GM19372 (cell line): Measurements from ENCODE around the gene KRT34.
"Not testable (repeated sequence)": the region's sequence is repeated elsewhere in the genome, so short reads cannot be mapped to it uniquely, and the experiment has no call there.

Source experiments
- ATAC-seq: cut with Tn5 transposase; IDR thresholded peaks from one replicate; pipeline ENCODE4 v1.9.1; 2021; ENCODE audit warnings: mild to moderate bottlenecking, low read depth, moderate library complexity; ENCODE audit not compliant: unreplicated experiment

KRT34 gene

GRCh38 chr17:41381943-41382342 lies at the start of gene KRT34:
KRT34 (minus strand) TSS chr17:41382306; CDS start chr17:41382246, 60 bp downstream.
- not testable (repeated sequence) for ATAC-seq

DNA sequence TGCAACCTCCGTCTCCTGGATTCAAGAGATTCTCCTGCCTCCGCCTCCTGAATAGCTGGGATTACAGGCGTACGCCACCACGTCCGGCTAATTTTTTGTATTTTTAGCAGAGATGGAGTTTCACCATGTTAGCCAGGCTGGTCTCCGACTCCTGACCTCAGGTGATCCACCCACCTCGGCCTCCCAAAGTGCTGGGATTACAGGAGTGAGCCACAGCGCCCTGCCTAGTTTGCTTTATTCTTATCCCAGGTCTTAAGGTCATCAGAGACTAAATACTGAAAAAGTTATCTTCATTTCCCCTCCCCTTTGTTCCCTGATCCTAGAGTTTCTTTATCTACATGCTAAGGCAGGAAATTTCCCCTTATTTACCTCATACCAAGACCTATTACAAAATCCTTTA lies 48.3 kb upstream of the KRT34 start:
- ATAC-seq: not testable (repeated sequence)

DNA sequence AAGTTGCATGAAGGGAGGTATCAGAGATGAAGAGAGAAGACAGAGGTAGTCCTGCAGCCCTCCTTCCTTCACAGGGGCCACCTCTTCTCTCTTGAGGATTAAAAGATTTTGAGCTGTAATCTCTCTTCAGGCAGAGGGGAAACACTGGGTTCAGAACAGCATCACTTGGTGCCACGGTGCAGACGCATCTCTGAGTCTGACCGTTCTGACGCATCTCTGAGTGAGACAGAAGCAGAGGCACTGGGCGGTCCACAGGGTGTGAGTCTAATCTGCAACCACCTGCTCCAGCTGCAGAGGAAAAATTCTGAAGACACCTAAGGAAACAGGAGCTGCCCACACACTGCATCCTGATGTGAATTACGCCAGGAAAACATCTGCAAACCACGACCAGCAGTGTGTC lies 47.6 kb upstream of the KRT34 start:
- ATAC-seq: no peak

- ATAC-seq: no peak
Measured at GRCh38 chr17:41428591-41429291, 46.6 kb upstream of the KRT34 start.

DNA sequence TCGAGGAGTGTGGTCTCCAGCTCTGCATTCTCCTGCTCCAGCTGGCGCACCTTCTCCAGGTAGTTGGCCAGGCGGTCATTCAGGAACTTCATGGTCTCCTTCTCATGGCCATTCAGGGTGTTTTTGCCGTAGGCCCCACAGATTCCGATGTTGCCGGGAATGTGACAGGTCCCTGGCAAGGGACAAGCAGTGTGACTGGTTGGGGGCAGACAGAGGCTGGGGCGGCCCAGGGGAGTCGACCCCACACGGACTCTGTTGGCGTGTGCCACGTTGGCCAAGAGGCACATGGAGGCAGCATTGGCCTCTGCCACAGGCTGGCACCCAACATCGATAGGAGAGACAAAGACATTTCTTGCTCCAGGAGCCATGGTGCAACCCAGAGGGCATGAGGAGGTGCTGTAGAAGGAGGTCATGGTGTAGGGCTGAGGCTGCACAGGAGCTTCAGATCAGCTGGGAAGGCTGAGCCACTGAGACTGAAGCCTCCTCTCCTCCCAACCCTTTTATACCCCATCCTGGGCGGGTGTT lies 42.1 kb upstream of the KRT34 start, which contains the start of gene KRT37:
Gene KRT37, minus strand, starts transcription at position 475 of the 525 bp plus-strand sequence. Its CDS starts 62 bp downstream, at position 413.
- no peak for ATAC-seq

- not testable (repeated sequence) for ATAC-seq
Measured at GRCh38 chr17:41422586-41422985, 40.5 kb upstream of the KRT34 start.

GRCh38 chr17:41421617-41422016 lies 39.5 kb upstream of the KRT34 start:
- no peak for ATAC-seq

DNA sequence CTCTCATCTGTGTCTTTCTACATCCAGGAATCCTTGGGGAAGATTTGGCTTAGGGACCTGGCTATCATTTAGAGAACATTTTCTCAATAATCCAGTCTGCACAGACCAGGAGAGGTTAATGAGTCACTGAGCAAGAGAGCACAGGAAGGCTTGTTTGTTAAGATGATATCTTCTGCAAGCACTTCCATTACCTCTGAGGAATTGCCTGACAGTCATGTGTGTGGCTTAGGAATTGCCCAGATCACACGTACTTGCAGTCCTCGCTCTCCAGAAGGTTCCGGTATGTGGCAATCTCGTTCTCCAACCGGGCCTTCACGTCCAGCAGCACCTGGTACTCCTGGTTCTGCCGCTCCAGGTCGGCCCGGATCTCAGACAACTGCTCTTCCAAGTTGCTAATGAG lies 39.0 kb upstream of the KRT34 start:
- no peak for ATAC-seq

- ATAC-seq: no peak
Measured at GRCh38 chr17:41420134-41420533, 38.0 kb upstream of the KRT34 start.

DNA sequence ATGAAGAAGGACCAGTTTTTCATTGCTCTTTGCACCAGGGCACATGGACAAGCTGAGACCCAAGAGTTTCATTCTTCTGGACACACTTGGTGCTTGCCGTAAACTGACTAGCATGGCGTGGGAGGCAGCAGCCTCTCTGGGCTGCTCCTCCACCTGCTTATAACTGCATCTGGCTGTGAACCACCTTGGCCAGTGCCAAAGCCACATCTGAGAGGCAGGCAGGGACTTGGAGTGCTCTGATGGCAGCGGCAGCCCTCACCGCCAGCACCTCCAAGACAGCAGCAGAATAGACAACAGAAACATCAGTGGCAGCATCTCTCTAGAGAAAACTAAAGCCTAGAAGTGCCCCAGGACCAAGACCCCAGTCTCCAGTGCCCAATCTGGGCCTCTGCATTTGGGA lies 37.6 kb upstream of the KRT34 start:
- no peak for ATAC-seq

DNA sequence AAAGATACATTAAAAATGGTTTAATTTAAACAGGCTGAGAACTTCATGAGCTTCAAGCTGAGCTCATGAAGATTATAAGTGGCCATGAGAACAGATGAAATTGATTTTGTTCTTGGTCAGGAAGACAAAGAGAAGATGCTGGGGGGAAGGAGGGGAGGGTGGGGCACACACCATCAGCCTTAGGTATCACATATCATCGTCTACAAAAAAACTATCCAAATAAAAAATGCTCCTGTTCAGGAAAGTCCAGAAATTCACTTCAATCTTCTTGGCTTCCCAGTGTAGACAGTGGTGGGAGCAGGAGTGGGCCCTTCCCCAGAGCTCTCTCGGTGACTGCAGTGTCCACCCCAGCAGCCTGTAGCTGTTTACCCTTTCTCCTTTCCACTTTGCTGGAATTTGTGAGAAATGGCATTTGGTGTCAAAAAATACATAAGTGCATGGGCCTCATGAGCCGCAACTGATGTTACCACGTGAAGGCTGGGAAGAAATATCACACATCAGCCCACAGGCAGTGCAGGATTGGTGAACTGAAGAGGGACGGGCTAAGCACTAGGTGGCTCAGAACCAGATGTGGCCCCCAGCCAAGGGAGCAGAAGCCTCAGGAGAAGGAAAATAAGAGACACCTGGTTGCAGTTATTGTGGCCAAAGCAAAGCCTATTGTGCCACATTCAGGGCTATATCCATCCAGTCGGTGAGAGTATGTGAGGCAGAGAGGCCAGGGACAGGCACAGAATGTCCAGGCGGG lies 36.2 kb upstream of the KRT34 start:
- no peak for ATAC-seq

DNA sequence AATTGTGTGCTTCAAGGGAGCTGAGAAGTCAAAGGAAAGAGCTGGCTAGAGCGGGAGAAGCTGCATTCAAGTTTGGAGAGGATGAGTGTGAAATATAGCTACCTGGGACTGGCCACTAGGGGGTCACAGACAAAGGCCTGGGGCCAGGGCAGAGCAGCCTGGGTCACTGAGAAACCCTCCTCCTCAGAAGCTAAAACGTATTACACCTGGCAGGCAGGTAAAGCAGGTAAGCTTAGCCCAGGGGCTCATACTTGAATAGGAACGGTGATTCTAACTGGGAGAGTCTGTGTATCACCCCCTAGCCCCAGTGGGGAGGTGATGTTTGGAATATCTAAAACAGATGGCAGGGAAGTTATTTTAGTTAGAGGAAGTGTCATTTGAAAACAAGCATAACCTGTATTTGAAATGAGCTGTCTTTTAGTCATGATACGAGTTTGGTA lies 35.5 kb upstream of the KRT34 start:
- no peak for ATAC-seq

DNA sequence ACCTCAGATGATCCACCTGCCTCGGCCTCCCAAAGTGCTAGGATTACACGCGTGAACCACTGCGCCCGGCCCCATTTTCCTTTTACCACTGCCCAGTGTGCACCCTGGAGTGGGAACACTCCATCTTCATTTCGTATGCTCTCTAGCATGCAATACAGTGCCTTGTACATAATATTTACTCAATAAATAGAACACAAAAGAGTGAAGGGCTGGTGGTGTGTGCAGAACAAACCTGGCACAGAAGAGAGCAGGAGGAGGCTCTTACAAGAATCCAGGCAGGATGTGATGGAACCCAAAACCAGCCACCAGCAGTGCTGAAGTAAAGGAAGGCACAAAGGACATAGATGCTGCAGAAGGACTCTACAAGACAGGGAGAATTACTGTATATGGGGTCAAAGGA lies 35.0 kb upstream of the KRT34 start:
- no peak for ATAC-seq

- no peak for ATAC-seq
Measured at GRCh38 chr17:41416479-41416878, 34.4 kb upstream of the KRT34 start.

GRCh38 chr17:41415833-41416335 lies 33.8 kb upstream of the KRT34 start:
- ATAC-seq: no peak

DNA sequence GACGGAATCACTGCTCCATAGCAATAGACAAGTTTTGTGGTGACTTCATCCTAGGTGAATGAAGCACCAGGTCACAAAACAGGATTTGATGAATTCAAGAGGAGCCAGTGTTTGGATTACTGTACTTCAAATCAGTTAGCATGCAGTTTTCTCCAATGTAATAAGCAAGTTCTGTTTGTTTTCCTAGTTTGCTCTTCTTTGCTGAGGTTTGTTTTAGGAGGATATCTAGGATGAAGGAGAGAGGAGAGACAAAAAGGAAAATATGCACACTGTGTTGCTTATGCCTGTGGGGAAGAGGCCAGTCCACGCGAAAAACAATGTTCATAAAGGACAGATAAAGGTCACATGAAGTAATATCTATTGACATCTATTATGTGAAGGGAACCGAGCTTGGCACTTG lies 33.3 kb upstream of the KRT34 start:
- ATAC-seq: no peak

GRCh38 chr17:41413982-41414381 lies 31.9 kb upstream of the KRT34 start:
- no peak for ATAC-seq

GRCh38 chr17:41413353-41413957 lies 31.3 kb upstream of the KRT34 start:
- ATAC-seq: no peak

- no peak for ATAC-seq
Measured at GRCh38 chr17:41411072-41411840, 29.1 kb upstream of the KRT34 start.

GRCh38 chr17:41407226-41407625 lies 25.1 kb upstream of the KRT34 start:
- no peak for ATAC-seq
